ENCODE measurements around the gene ST8SIA1.
"Not testable (repeated sequence)": the region's sequence is repeated elsewhere in the genome, so short reads cannot be mapped to it uniquely, and the experiment has no call there.

ST8SIA1 gene

DNA sequence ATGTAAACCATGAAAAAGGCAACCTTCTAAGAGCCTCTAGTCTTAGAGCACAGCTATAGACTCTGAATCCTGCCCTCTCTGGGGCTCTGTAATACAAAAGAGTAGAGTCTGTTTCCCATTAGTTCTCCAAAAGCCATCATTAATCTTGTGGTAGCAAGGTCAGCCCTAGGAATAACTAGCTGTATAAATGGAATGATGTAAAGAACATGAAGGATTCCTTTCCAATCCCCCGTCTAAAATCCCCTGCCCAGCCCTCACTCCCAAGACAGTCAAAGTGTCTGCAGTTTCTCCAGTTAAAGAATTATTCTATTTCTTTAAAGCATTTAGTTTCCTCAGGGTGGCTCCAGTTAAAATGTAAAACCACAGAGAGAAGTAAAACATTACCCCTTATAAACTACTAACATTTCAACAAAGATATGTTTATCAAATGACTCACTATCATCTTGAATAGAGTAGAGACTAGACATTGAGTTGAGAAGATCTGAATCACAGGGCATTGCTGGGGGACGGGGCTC, 104.2 kb downstream of the ST8SIA1 start:
- DNase-seq = no peak

GRCh38 chr12:22229652-22230279, 104.7 kb downstream of the ST8SIA1 start:
- DNase-seq = no peak

GRCh38 chr12:22228022-22228875, 106.3 kb downstream of the ST8SIA1 start:
- DNase-seq = no peak

DNA sequence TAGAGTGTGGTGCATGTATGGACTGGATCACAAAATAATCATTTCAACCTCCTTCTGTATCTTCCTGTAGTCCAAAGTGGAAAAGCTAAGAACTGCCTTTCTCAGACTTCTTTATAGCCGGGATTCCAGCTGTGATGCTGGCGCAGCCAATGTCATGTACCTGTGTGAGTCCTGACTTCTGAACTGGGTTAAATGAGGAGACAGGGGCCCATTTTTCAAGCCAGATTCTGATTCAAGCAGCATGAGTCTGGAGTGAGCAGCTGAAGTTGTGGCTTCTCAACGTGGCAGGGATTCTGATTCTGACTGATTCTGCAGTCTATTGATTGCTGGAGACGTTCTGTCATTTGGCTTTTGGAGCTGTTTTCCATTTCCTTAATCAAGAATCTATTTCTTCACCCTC, 111.2 kb downstream of the ST8SIA1 start:
- no peak for DNase-seq

DNA sequence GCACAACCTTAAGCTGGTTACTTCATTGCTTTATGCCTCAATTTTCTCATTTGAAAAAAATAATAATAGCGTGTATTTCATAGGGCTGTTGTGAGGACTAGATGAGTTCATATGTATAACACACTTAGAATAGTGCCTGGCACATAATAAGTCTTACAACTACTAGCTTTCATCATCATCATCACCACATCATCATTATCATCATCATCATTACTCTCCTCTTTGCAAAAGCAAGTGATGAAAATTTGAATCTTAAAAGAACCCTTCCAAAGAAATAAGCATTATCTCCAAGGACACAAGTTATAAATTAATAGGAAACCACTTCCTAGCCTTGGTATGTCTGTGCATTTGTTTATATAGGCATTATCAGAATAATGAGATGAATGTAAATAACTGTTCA, 117.0 kb downstream of the ST8SIA1 start:
- no peak for DNase-seq

- DNase-seq = no peak
Observed at GRCh38 chr12:22215467-22216253, 118.8 kb downstream of the ST8SIA1 start.

DNA sequence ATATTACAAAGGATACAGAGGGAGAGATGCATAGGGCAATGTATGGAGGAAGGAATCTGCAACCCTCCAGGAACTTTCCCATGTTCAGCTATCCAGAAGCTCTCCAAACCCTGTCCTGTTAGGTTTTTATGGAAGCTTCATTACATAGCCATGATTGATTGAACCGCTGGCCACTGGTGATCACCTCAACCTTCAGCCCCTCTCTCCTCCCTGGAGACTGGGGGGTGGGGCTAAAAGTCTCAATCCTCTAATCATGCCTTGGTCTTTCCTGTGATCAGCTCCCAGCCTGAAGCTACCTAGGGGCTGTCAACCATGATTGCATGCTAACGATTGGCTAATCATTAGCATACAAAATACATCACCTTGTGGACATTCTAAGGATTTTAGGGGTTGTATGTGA, 123.4 kb downstream of the ST8SIA1 start:
- no peak for DNase-seq

DNA sequence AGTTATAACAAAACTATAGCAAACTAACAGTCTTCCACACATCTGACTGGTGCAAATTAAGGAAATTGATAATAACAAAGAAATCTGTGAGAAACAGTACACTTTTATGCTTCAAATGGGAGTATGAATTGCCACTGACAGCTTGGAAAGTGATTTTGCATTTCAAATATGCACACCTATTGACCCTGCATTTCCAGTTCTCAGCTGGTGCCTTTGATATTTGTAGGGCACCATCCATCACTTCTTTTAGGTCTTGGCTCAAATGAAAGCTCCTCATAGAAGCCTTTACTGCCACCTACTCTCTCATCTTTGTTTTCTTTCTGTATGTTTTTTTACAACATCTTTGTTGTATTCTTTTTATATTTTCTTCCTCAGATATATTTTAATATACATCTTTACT, 125.1 kb downstream of the ST8SIA1 start:
- no peak for DNase-seq

DNA sequence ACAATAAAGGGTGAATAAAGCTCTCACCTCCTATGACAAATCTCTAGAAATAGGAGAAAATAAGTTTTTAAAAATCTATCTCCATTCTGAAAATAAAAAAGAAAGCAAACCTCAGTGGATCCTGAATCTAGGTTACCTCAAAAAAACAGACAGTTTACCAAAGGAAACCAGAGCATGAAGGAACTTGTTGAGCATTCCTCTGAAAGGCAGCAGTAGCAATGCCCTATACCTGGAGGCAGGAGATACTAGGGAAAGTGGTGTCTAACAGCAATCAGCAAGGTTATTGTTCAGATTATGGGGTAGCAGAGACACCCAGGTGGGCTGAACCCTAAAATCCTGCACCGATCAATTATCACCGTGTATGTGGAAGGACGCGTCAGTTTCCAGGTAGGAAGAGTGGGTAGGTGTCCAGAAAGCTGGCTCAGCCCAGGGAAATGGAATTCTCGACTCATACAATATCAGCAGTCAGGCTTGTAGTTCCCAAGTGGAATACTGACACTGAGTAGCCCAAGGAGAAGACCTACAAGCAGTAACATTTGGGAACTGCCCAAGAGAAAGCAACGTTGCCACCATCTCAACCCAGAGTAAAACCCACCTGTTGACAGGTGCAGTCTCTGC, 128.3 kb downstream of the ST8SIA1 start:
- no peak for DNase-seq

GRCh38 chr12:22204391-22204790, 130.1 kb downstream of the ST8SIA1 start:
- DNase-seq = no peak

DNA sequence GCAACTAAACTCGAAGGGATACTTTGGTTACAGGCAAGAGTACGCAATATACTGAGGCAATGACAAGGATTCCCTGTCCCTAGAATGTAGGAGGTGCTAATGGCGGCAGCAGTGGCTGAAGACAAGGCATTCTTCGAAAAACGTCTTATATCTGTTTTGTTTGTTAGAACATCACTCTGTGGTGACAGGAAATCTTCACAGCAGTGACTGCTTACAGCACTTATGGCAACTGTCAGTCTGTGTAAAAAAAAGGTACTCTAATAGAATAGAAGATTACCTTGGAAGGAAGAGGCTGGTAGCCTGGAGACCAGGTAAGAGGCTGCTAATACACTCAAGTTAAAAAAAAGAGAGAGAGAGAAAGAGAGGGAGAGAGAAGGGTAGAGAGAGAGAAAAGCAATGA, 131.7 kb downstream of the ST8SIA1 start:
- no peak for DNase-seq

- DNase-seq = no peak
Observed at GRCh38 chr12:22201101-22201500, 133.4 kb downstream of the ST8SIA1 start.

DNA sequence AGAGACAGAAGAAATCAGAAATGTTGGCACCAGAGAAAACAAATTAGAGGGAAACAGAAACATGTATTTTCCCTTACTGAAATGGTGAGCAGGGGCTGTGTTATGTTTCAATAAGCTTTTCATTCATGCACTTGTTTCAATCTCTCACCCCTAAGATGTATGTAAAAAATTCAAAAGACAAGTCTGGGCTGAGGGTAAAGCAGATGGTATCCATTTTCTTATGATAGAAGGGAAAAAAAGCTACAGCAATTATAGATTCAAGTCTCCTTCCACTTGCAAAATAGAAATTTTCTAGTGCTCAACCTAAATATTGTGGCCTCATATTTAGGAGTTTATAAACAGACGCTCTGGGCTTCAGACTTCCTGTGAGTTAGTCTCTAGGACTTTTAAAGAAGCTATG, 138.3 kb downstream of the ST8SIA1 start:
- DNase-seq = no peak

DNA sequence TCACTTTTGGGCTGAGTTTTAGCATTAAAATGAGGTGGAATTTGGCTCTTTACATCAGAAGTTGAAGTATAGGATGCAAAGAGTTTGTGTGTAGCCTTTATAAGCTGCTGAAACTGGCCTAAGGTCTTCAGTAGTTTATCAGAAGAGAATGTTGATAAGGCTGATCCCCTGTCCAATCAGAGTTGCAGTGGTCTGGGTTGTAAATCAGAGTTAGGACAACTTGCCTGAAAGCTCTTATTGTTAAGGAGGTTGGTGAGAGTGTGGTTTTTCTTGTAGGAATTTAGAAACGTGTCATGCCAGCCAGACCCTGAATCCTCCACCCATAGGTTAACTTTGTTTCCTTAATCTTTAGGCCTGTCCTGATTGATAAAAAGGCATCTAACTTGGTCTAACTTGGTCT, 143.5 kb downstream of the ST8SIA1 start:
- DNase-seq = no peak

- DNase-seq = no peak
Observed at GRCh38 chr12:22188431-22188830, 146.1 kb downstream of the ST8SIA1 start.

DNA sequence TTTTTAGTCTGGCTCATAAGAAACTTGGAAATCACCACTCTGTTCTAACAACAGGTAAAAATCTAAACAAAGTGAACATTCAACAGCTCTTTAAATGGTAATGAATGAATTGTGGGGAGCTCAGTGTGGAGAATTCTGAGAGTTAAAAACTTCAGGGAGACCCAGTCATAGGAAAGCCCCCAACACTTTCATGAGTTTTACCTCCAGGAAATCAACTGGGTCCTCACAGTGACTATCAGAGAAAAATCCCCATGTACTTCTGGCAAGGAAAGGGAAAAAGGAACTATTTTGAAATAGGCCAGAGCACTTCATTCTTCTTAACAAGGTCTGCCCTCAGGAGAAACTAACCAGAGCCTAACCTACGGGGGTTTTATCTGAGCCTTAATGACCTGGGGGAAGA, 153.8 kb downstream of the ST8SIA1 start:
- no peak for DNase-seq

DNA sequence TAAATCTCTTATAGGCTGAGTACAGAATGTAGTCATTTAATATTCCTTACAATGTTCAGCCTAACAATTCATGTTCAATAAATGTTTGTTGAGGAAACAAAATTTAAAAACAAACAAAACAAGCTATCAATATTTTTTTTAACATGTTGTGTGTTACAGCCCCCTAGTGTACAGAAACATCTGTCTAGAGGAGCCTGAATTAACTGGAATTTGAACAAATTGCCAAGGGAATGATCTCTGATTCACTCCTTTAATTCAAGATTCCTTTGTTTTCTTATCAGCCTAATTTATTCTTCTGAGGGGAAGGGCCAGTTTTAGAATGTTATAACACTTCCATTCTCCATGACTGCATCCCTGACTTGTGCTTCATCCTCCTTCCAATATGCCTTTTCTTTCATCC, 161.3 kb downstream of the ST8SIA1 start:
- no peak for DNase-seq

DNA sequence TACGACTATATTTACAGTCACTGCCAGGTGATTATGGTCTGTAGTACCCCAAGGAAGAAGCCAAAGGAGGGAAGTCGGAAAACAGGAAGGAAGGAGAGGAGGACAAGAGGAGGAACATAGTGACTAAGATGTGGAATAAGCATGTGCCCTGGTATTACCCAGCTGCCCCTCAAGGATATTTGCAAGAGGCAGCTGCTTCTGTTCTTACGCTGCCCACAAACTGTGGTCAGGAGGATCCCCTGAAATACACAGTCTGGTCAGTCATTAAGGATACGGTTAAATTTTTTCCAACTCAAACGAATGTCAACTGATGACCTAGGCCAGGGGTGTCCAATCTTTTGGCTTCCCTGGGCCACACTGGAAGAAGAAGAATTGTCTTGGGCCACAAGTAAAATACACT, 162.0 kb downstream of the ST8SIA1 start:
- DNase-seq = no peak

- peak in 1 of 2 experiments; percentile 5 for DNase-seq
Observed at GRCh38 chr12:22169376-22169775, 165.1 kb downstream of the ST8SIA1 start.

DNA sequence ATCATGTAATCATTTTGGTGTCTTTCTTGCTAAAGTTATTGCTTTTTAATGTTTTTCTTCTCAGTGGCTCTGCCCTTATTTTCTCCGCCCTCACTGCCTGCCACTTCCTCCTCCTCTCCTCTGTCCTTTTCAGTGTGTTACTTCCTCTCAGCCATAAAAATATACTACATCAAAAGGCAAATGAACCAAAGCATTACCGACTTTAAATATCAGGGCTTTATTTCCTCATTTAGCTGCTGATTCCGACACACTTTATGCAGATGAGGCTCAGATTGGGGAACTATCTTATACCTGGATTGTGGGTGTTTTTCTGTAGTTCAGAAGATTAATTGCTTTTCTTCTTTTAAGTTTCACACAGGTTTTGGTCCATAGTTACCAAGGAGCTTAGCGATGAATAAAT, 170.4 kb downstream of the ST8SIA1 start:
- no peak for DNase-seq

- DNase-seq = no peak
Observed at GRCh38 chr12:22163594-22163993, 170.9 kb downstream of the ST8SIA1 start.

DNA sequence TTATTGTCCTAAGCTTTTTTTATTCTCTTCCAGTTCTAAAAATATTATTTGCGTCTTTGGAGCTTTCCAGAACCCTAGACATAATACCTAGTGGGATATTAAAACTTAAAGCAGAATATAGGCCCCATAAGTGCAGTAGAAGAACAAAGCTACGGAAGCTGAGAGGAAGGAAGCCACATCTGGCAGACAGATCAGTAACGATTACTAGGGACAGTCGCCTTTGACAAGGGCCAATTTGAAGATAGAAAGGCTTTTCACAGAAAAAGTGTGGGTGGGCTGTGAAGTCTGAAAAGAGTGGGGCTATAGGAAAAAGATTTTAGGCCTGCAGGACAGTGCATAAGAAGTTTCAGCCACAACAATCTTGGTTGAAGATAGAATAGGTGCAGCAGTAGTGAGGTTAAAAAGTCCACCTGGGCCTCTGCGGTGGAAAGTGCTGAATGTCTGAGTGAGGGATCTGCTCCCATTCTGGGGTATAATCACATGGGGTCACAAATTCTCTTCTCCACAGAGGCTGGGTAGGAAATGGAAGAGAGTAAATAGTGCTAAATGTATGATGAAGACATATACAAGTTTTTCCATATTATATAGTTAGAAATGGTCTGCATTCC, 174.0 kb downstream of the ST8SIA1 start:
- DNase-seq = no peak

DNA sequence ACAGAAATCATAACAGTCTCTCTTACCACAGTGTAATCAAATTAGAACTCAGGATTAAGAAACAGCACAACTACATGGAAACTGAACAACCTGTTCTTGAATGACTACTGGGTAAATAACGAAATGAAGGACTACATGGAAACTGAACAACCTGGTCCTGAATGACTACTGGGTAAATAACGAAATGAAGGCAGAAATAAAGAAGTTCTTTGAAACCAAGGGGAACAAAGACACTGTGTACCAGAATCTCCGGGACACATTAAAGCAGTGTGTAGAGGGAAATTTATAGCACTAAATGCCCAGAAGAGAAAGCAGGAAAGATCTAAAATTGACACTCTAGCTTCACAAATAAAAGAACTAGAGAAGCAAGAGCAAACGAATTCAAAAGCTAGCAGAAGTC, 185.2 kb downstream of the ST8SIA1 start:
- not testable (repeated sequence) for DNase-seq

Measured in NCI-H524 (cell line).